DOHH2 (cell line): ENCODE data around the gene CNPY1.

Source experiments
- EZH2phosphoT487 ChIP-seq: fragments of 200-600 bp; sonication (generic); IDR thresholded peaks from 2 replicates; pipeline ENCODE4 v1.6.1; 2017; ENCODE audit warnings: borderline replicate concordance, mild to moderate bottlenecking, antibody characterized with exemption, low read length, moderate library complexity, mixed read lengths
- TF ChIP-seq, protein P1 (sequence below): fragments of 200-600 bp; sonication (generic); IDR thresholded peaks from one replicate; pipeline ENCODE4 v1.5.1; 2014; ENCODE audit warnings: antibody characterized with exemption, mild to moderate bottlenecking, low read depth, low read length; ENCODE audit not compliant: poor library complexity, severe bottlenecking

DNA sequence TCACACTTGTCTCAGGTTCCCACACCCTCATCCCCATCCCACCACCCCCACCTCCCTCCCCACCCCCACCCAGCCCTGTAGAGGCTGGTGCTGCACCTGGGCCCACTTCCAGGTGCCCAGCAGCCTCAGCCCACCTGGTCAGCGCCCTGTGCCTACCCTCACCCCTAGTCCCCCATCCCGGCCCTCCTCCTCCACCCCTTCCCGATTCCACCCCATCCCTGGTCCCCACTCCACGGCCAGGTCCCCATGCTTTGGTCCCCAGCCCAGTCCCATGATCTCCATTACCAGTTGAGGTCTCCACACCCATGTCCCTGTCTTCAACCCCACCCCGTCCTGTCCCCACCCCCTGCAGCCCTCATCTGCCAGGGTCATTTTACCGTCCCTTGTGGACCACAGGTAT, 24.6 kb upstream of the CNPY1 start:
- TF ChIP-seq, protein P1, sequence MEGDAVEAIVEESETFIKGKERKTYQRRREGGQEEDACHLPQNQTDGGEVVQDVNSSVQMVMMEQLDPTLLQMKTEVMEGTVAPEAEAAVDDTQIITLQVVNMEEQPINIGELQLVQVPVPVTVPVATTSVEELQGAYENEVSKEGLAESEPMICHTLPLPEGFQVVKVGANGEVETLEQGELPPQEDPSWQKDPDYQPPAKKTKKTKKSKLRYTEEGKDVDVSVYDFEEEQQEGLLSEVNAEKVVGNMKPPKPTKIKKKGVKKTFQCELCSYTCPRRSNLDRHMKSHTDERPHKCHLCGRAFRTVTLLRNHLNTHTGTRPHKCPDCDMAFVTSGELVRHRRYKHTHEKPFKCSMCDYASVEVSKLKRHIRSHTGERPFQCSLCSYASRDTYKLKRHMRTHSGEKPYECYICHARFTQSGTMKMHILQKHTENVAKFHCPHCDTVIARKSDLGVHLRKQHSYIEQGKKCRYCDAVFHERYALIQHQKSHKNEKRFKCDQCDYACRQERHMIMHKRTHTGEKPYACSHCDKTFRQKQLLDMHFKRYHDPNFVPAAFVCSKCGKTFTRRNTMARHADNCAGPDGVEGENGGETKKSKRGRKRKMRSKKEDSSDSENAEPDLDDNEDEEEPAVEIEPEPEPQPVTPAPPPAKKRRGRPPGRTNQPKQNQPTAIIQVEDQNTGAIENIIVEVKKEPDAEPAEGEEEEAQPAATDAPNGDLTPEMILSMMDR = no peak
- TF ChIP-seq EZH2phosphoT487 = no peak
